Hepatocyte (in vitro differentiated cells): ENCODE results near the gene APBA1. TPM values are rescaled to one million over a fixed set of nuclear protein-coding genes. Genes with fewer than 3 reads are reported as not detected.

Experiments used
- DNase-seq: peaks from one replicate; pipeline ENCODE4 v3.0.0-alpha.2; 2016; ENCODE audit warnings: low spot score
- H2AFZ ChIP-seq: fragments of 200-600 bp; sonication (generic); 2 replicates; pipeline ENCODE4 v1.6.0; 2016; ENCODE audit warnings: antibody characterized with exemption, mild to moderate bottlenecking
- H3K27ac ChIP-seq: fragments of 200-600 bp; sonication (generic); 2 replicates; pipeline ENCODE4 v1.5.1; 2016; ENCODE audit warnings: mild to moderate bottlenecking
- H3K27me3 ChIP-seq: fragments of 200-600 bp; sonication (generic); 2 replicates; pipeline ENCODE4 v1.6.1; 2016
- H3K36me3 ChIP-seq: fragments of 200-600 bp; sonication (generic); replicated peaks from 2 replicates; pipeline ENCODE4 v1.5.1; 2016; ENCODE audit warnings: low read depth; ENCODE audit not compliant: insufficient read depth
- H3K4me1 ChIP-seq: fragments of 200-600 bp; sonication (generic); 2 replicates; pipeline ENCODE4 v1.5.1; 2016; ENCODE audit warnings: mild to moderate bottlenecking, moderate library complexity; ENCODE audit not compliant: insufficient read depth
- H3K4me2 ChIP-seq: fragments of 200-600 bp; sonication (generic); 2 replicates; pipeline ENCODE4 v1.6.0; 2016
- H3K4me3 ChIP-seq: fragments of 200-600 bp; sonication (generic); 2 replicates; pipeline ENCODE4 v1.5.1; 2016; ENCODE audit warnings: mild to moderate bottlenecking
- H3K79me2 ChIP-seq: fragments of 200-600 bp; sonication (generic); 2 replicates; pipeline ENCODE4 v1.6.0; 2017; ENCODE audit warnings: mild to moderate bottlenecking
- H3K9me2 ChIP-seq: fragments of 200-600 bp; sonication (generic); replicated peaks from 2 replicates; pipeline ENCODE4 v1.6.0; 2017; ENCODE audit warnings: mild to moderate bottlenecking; ENCODE audit not compliant: insufficient read depth
- H3K9me3 ChIP-seq: fragments of 200-600 bp; sonication (generic); 2 replicates; pipeline ENCODE4 v1.5.1; 2016; ENCODE audit warnings: low read depth, mild to moderate bottlenecking
- H4K20me1 ChIP-seq: fragments of 200-600 bp; sonication (generic); 2 replicates; pipeline ENCODE4 v1.6.0; 2016; ENCODE audit warnings: mild to moderate bottlenecking; ENCODE audit not compliant: insufficient read depth, poor library complexity, severe bottlenecking
- EZH2 ChIP-seq: fragments of 200-600 bp; sonication (generic); IDR thresholded peaks from 2 replicates; pipeline ENCODE4 v1.6.1; 2016; ENCODE audit warnings: antibody characterized with exemption, mild to moderate bottlenecking, borderline replicate concordance
- EZH2phosphoT487 ChIP-seq: fragments of 200-600 bp; sonication (generic); IDR thresholded peaks from one replicate; pipeline ENCODE4 v1.6.1; 2018; ENCODE audit warnings: antibody characterized with exemption, mild to moderate bottlenecking, low read depth, moderate library complexity; ENCODE audit not compliant: unreplicated experiment, severe bottlenecking
- WGBS: methylation state at CpG from one replicate; pipeline ENCODE4 v1.1.6; 2016; ENCODE audit warnings: low lambda C conversion rate; ENCODE audit errors: missing lambda C conversion rate; 5-methylcytosine and 5-hydroxymethylcytosine counted together
- polyA plus RNA-seq: library from polyadenylated mRNA; unstranded; fragments of >200 nt; fragmentation: Nextera tagmentation; extraction: Ambion mirVana; gene quantifications from 2 replicates; pipeline ENCODE4 v1.2.1, GENCODE V29; 2016
- total RNA-seq: library from RNA; depleted of rRNA; stranded (reverse); fragments of >200 nt; gene quantifications from 2 replicates; pipeline ENCODE4 v1.2.3, GENCODE V29; 2014
- TF ChIP-seq, protein P1 (sequence below): fragments of 200-600 bp; sonication (generic); IDR thresholded peaks from 2 replicates; pipeline ENCODE4 v1.5.1; 2016; ENCODE audit warnings: antibody characterized with exemption, mild to moderate bottlenecking; ENCODE audit not compliant: poor library complexity

APBA1 gene
- total and polyA plus RNA-seq, 2 experiments from 2014 or later: 1.5 to 12.0 TPM

- WGBS: 84% methylated on average over 5 of the region's 5 CpGs
These were observed 78.4 kb downstream of the APBA1 start for GRCh38 chr9:69593756-69594155.

GRCh38 chr9:69593301-69593700, 78.9 kb downstream of the APBA1 start:
- no peaks in the 10 kb centered on the region for H3K9me2 ChIP-seq
- no peaks in the 10 kb centered on the region for H3K79me2 ChIP-seq
- peaks cover 5% of the 10 kb centered on the region for H3K4me1 ChIP-seq
- H3K27ac ChIP-seq: no peak overlapping the region
- 42% methylated on average over 3 of the region's 3 CpGs for WGBS
- no peak for TF ChIP-seq EZH2
- TF ChIP-seq, protein P1, sequence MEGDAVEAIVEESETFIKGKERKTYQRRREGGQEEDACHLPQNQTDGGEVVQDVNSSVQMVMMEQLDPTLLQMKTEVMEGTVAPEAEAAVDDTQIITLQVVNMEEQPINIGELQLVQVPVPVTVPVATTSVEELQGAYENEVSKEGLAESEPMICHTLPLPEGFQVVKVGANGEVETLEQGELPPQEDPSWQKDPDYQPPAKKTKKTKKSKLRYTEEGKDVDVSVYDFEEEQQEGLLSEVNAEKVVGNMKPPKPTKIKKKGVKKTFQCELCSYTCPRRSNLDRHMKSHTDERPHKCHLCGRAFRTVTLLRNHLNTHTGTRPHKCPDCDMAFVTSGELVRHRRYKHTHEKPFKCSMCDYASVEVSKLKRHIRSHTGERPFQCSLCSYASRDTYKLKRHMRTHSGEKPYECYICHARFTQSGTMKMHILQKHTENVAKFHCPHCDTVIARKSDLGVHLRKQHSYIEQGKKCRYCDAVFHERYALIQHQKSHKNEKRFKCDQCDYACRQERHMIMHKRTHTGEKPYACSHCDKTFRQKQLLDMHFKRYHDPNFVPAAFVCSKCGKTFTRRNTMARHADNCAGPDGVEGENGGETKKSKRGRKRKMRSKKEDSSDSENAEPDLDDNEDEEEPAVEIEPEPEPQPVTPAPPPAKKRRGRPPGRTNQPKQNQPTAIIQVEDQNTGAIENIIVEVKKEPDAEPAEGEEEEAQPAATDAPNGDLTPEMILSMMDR: no peak
- TF ChIP-seq EZH2phosphoT487: no peak
- no peaks in the 10 kb centered on the region for H3K9me3 ChIP-seq
- no peaks in the 10 kb centered on the region for H4K20me1 ChIP-seq
- no peaks in the 10 kb centered on the region for H3K27me3 ChIP-seq
- H3K36me3 ChIP-seq: no peaks in the 10 kb centered on the region
- no peak overlapping the region for H3K4me2 ChIP-seq
- DNase-seq: no peak
- no peak overlapping the region for H2AFZ ChIP-seq
- H3K4me3 ChIP-seq: no peak overlapping the region

More at GRCh38 chr9:69593756-69594155, 78.4 kb downstream of the APBA1 start:
- H3K4me1 ChIP-seq: peaks cover 5% of the 10 kb centered on the region
- no peaks in the 10 kb centered on the region for H3K9me3 ChIP-seq
- H3K27me3 ChIP-seq: no peaks in the 10 kb centered on the region
- no peaks in the 10 kb centered on the region for H4K20me1 ChIP-seq
- H2AFZ ChIP-seq: no peak overlapping the region
- DNase-seq: no peak
- peak overlapping the region; percentile 23 for H3K4me2 ChIP-seq
- H3K27ac ChIP-seq: no peak overlapping the region
- TF ChIP-seq EZH2 (no peak), EZH2phosphoT487 (no peak)
- TF ChIP-seq, protein P1: no peak
- H3K9me2 ChIP-seq: no peaks in the 10 kb centered on the region
- H3K36me3 ChIP-seq: no peaks in the 10 kb centered on the region
- no peaks in the 10 kb centered on the region for H3K79me2 ChIP-seq
- H3K4me3 ChIP-seq: no peak overlapping the region

DNA sequence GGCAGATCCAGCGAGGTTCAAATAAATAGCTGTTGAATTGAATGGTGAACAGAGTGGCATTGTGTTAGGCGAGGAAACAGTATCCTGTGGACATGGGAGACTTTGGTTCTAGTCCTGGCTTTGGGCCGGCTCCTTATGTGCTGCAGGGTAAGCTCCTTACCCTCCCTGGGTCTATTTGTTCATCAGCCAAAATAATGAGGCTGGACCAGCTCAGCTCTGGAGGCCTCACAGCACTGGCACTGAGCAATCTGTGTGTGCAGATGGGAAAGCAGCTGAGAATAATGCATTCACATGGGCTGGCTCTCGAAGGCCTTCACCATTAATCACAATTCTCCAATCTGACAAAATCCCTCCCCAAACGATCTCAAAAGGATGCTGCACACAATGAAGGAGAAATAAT, 81.9 kb downstream of the APBA1 start:
- 87% methylated on average over 5 of the region's 5 CpGs for WGBS
- no peaks in the 10 kb centered on the region for H4K20me1 ChIP-seq
- no peak overlapping the region for H3K27ac ChIP-seq
- TF ChIP-seq, protein P1: no peak
- TF ChIP-seq EZH2phosphoT487: no peak
- TF ChIP-seq EZH2: no peak
- H3K79me2 ChIP-seq: no peaks in the 10 kb centered on the region
- H2AFZ ChIP-seq: no peak overlapping the region
- peaks cover 5% of the 10 kb centered on the region for H3K4me1 ChIP-seq
- no peak overlapping the region for H3K4me2 ChIP-seq
- no peak for DNase-seq
- no peaks in the 10 kb centered on the region for H3K9me2 ChIP-seq
- no peaks in the 10 kb centered on the region for H3K9me3 ChIP-seq
- no peak overlapping the region for H3K4me3 ChIP-seq
- H3K27me3 ChIP-seq: no peaks in the 10 kb centered on the region
- H3K36me3 ChIP-seq: no peaks in the 10 kb centered on the region

- 94% methylated on average over 3 of the region's 3 CpGs for WGBS
- Histone ChIP-seq H3K9me3 (no peaks in the 10 kb centered on the region), H3K79me2 (no peaks in the 10 kb centered on the region), H3K4me2 (no peak overlapping the region), H2AFZ (no peak overlapping the region), H3K27ac (no peak overlapping the region), H3K4me1 (peaks cover 5% of the 10 kb centered on the region), H3K9me2 (no peaks in the 10 kb centered on the region), H3K4me3 (no peak overlapping the region), H4K20me1 (no peaks in the 10 kb centered on the region), H3K27me3 (no peaks in the 10 kb centered on the region), H3K36me3 (no peaks in the 10 kb centered on the region)
- no peak for DNase-seq
- TF ChIP-seq EZH2: no peak
- TF ChIP-seq EZH2phosphoT487: no peak
- TF ChIP-seq, protein P1: no peak
These were observed 83.0 kb downstream of the APBA1 start for GRCh38 chr9:69589156-69589555.
